ENCODE results near the gene SFSWAP.

- TF ChIP-seq EP300 (IDR thresholded peaks at IDR 0.05; ENCODE audit: low read depth) (no peak), CTCF (IDR thresholded peaks at IDR 0.05) (no peak)
Observed at GRCh38 chr12:131774576-131775391, 63.9 kb downstream of the SFSWAP start.

All from transverse colon (tissue), 3 donors.